KMS-11 (cell line): Measurements from ENCODE around the gene CTRB1.

Experiments used
- H2AFZ ChIP-seq: fragments of 200-600 bp; sonication (generic); 2 replicates; pipeline ENCODE4 v1.6.1; 2016; ENCODE audit warnings: antibody characterized with exemption, mixed run types, low read depth
- H3K27ac ChIP-seq: fragments of 200-600 bp; sonication (generic); 2 replicates; pipeline ENCODE4 v1.6.1; 2016; ENCODE audit warnings: mild to moderate bottlenecking, mixed run types
- H3K27me3 ChIP-seq: fragments of 200-600 bp; sonication (generic); 2 replicates; pipeline ENCODE4 v1.6.1; 2017; ENCODE audit warnings: mild to moderate bottlenecking, low read depth, mixed run types, moderate library complexity; ENCODE audit not compliant: insufficient read depth
- H3K36me3 ChIP-seq: fragments of 200-600 bp; sonication (generic); 2 replicates; pipeline ENCODE4 v1.6.1; 2017; ENCODE audit warnings: mild to moderate bottlenecking, mixed run types; ENCODE audit not compliant: insufficient read depth
- H3K4me1 ChIP-seq: fragments of 200-600 bp; sonication (generic); 2 replicates; pipeline ENCODE4 v1.6.1; 2016; ENCODE audit warnings: mild to moderate bottlenecking, low read depth, mixed run types; ENCODE audit not compliant: poor library complexity, severe bottlenecking
- H3K4me2 ChIP-seq: fragments of 200-600 bp; sonication (generic); 2 replicates; pipeline ENCODE4 v1.7.0; 2016; ENCODE audit warnings: mild to moderate bottlenecking, mixed run types
- H3K4me3 ChIP-seq: fragments of 200-600 bp; sonication (generic); IDR thresholded peaks from 2 replicates; pipeline ENCODE4 v1.6.1; 2017; ENCODE audit warnings: low read depth, low read length, mixed read lengths; ENCODE audit not compliant: insufficient read depth
- H3K79me2 ChIP-seq: fragments of 200-600 bp; sonication (generic); 2 replicates; pipeline ENCODE4 v1.6.1; 2016; ENCODE audit warnings: low read depth, mixed run types; ENCODE audit not compliant: insufficient read depth
- H3K9ac ChIP-seq: fragments of 200-600 bp; sonication (generic); 2 replicates; pipeline ENCODE4 v1.6.1; 2016; ENCODE audit warnings: mild to moderate bottlenecking, mixed run types
- H4K20me1 ChIP-seq: fragments of 200-600 bp; sonication (generic); 2 replicates; pipeline ENCODE4 v1.6.1; 2016; ENCODE audit warnings: mild to moderate bottlenecking, mixed run types; ENCODE audit not compliant: insufficient read depth
- TF ChIP-seq, protein P1 (sequence below): fragments of 200-600 bp; sonication (generic); conservative IDR thresholded peaks from 2 replicates; pipeline ENCODE4 v1.6.1; 2017; ENCODE audit warnings: low read depth, mild to moderate bottlenecking, antibody characterized with exemption, low read length, moderate library complexity, mixed read lengths

CTRB1 gene

DNA sequence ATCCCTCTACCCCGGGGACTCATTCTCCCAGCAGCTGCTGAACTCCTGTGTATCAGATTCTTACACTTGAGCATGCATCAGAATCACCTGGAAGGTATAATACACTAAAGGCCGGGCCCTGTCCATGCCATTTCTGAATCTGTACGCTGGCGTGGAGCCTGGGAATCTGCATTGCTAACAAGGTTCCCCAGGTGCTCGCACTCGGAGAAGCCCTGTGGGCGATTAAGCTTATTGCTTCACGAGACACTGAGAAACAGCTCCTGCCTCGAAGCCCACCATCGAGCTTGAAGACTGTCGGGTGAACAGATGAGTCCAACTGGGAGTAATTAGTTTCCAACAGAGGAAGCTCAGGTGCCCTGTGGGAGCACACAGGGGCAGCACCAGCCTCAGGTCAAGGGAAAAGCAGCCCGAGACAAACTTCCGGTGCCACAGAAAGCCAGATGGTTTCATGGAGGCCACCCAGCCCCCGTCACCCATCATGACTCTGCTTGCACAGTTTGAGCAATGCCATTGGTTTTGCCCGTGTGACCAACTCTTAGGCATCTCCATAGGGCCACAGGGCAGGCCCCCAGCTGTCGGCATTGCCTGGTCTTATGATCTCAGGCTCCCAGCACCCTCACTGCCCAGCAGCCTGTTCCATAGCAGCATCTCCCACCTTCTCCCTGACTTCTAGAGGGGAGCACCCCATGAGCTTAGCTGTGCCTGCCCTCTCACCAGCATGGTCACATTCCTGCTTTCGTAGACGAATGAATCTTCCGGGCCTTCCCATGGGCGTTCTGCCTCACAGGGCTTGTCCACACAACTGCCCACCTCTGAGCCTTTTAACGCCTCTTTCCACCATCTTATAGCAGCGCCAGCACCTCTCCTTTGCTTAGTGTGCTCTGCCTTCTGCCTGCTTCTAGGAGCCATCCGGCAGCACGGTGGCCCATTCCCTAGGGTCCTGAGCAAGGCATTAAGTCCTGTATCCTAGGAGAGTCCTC, 22.7 kb upstream of the CTRB1 start:
- H4K20me1 ChIP-seq, result no peaks in the 10 kb centered on the region
- H3K36me3 ChIP-seq, result no peaks in the 10 kb centered on the region
- no peak overlapping the region for H3K9ac ChIP-seq
- TF ChIP-seq, protein P1, sequence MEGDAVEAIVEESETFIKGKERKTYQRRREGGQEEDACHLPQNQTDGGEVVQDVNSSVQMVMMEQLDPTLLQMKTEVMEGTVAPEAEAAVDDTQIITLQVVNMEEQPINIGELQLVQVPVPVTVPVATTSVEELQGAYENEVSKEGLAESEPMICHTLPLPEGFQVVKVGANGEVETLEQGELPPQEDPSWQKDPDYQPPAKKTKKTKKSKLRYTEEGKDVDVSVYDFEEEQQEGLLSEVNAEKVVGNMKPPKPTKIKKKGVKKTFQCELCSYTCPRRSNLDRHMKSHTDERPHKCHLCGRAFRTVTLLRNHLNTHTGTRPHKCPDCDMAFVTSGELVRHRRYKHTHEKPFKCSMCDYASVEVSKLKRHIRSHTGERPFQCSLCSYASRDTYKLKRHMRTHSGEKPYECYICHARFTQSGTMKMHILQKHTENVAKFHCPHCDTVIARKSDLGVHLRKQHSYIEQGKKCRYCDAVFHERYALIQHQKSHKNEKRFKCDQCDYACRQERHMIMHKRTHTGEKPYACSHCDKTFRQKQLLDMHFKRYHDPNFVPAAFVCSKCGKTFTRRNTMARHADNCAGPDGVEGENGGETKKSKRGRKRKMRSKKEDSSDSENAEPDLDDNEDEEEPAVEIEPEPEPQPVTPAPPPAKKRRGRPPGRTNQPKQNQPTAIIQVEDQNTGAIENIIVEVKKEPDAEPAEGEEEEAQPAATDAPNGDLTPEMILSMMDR, result no peak
- no peak overlapping the region for H3K4me2 ChIP-seq
- no peaks in the 10 kb centered on the region for H3K79me2 ChIP-seq
- H3K4me3 ChIP-seq, result no peak overlapping the region
- H2AFZ ChIP-seq, result no peak overlapping the region
- no peak overlapping the region for H3K27ac ChIP-seq
- peaks cover 7% of the 10 kb centered on the region for H3K4me1 ChIP-seq
- no peaks in the 10 kb centered on the region for H3K27me3 ChIP-seq

- no peak overlapping the region for H3K27ac ChIP-seq
- TF ChIP-seq, protein P1, result no peak
- no peaks in the 10 kb centered on the region for H3K36me3 ChIP-seq
- H2AFZ ChIP-seq, result no peak overlapping the region
- no peaks in the 10 kb centered on the region for H4K20me1 ChIP-seq
- no peaks in the 10 kb centered on the region for H3K27me3 ChIP-seq
- H3K9ac ChIP-seq, result no peak overlapping the region
- no peak overlapping the region for H3K4me2 ChIP-seq
- H3K4me1 ChIP-seq, result peaks cover 7% of the 10 kb centered on the region
- no peak overlapping the region for H3K4me3 ChIP-seq
- H3K79me2 ChIP-seq, result no peaks in the 10 kb centered on the region
These were observed 22.0 kb upstream of the CTRB1 start for GRCh38 chr16:75196836-75197235.

- no peak overlapping the region for H3K4me3 ChIP-seq
- H3K4me1 ChIP-seq, result peaks cover 7% of the 10 kb centered on the region
- H3K79me2 ChIP-seq, result no peaks in the 10 kb centered on the region
- H3K9ac ChIP-seq, result no peak overlapping the region
- TF ChIP-seq, protein P1, result no peak
- no peaks in the 10 kb centered on the region for H3K27me3 ChIP-seq
- no peaks in the 10 kb centered on the region for H4K20me1 ChIP-seq
- no peak overlapping the region for H3K27ac ChIP-seq
- no peaks in the 10 kb centered on the region for H3K36me3 ChIP-seq
- H3K4me2 ChIP-seq, result no peak overlapping the region
- no peak overlapping the region for H2AFZ ChIP-seq
These were observed 21.2 kb upstream of the CTRB1 start for GRCh38 chr16:75197522-75198134.

DNA sequence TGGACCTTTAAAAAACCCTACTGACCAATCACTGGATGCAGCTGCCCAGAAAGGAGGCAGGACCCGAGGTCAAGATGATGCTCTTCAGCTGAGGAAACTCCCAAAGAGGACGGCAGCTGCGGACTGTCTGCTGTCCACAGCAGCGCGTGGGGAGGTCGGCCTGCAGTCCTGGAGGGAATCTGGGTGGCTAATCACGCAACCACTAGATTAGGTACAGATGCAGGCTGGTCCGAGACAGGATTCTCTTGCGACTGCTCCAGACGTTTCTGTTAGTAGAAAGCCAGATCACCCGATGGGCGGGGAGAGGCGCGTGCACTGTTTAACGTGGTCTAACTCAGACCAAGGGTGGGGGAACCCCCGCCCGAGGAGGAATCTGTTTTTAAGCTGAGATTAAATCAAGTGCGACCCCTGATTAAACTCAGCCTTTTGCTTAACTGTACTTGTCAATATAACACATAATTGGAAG, 20.6 kb upstream of the CTRB1 start:
- no peak overlapping the region for H3K9ac ChIP-seq
- H3K4me2 ChIP-seq, result no peak overlapping the region
- H2AFZ ChIP-seq, result no peak overlapping the region

More for the DNA sequence above, 20.6 kb upstream of the CTRB1 start:
- peaks cover 7% of the 10 kb centered on the region for H3K4me1 ChIP-seq
- H3K79me2 ChIP-seq, result no peaks in the 10 kb centered on the region
- H3K27me3 ChIP-seq, result no peaks in the 10 kb centered on the region
- H3K36me3 ChIP-seq, result no peaks in the 10 kb centered on the region
- H4K20me1 ChIP-seq, result no peaks in the 10 kb centered on the region
- H3K4me3 ChIP-seq, result no peak overlapping the region
- H3K27ac ChIP-seq, result no peak overlapping the region
- TF ChIP-seq, protein P1, result no peak
